Neural cell (in vitro differentiated cells): Measurements from ENCODE around the gene BTG2. TPM values are rescaled to one million over a fixed set of nuclear protein-coding genes. Genes with fewer than 3 reads are reported as not detected.

ENCODE experiments used
- H2AFZ ChIP-seq: fragments of 200-600, 300-800 bp; sonication (generic), shearing (Covaris generic); 2 replicates; pipeline ENCODE4 v1.6.0; 2014; ENCODE audit warnings: low read depth, mild to moderate bottlenecking, antibody characterized with exemption, low read length, moderate library complexity
- H3F3A ChIP-seq: fragments of 200-600 bp; shearing (Covaris generic); 2 replicates; pipeline ENCODE4 v1.6.1; 2016; ENCODE audit warnings: mild to moderate bottlenecking, moderate library complexity, mixed read lengths, antibody characterized with exemption, low read length; ENCODE audit not compliant: insufficient read depth, poor library complexity, severe bottlenecking
- H3K27ac ChIP-seq: fragments of 200-600, 300-800 bp; sonication (generic), shearing (Covaris generic); 2 replicates; pipeline ENCODE4 v1.5.1; 2014; ENCODE audit warnings: mild to moderate bottlenecking, low read length, moderate library complexity
- H3K27me3 ChIP-seq: fragments of 300-800, 200-600 bp; sonication (generic), shearing (Covaris generic); 2 replicates; pipeline ENCODE4 v1.6.0; 2014; ENCODE audit warnings: mild to moderate bottlenecking, low read depth, low read length, moderate library complexity; ENCODE audit not compliant: insufficient read depth
- H3K36me3 ChIP-seq: fragments of 300-800, 200-600 bp; sonication (generic), shearing (Covaris generic); 2 replicates; pipeline ENCODE4 v1.5.1; 2014; ENCODE audit warnings: mild to moderate bottlenecking, antibody characterized with exemption, low read length, moderate library complexity; ENCODE audit not compliant: insufficient read depth
- H3K4me2 ChIP-seq: fragments of 300-800, 200-600 bp; sonication (generic), shearing (Covaris generic); 2 replicates; pipeline ENCODE4 v1.6.0; 2014; ENCODE audit warnings: mild to moderate bottlenecking, low read length
- H3K4me3 ChIP-seq: fragments of 300-800, 200-600 bp; sonication (generic), shearing (Covaris generic); 2 replicates; pipeline ENCODE4 v1.5.1; 2014; ENCODE audit warnings: mild to moderate bottlenecking, low read length, moderate library complexity
- H3K79me2 ChIP-seq: fragments of 200-600 bp; shearing (Covaris generic); replicated peaks from 2 replicates; pipeline ENCODE4 v1.6.0; 2014; ENCODE audit warnings: mild to moderate bottlenecking, low read length, moderate library complexity; ENCODE audit not compliant: insufficient read depth
- H3K9ac ChIP-seq: fragments of 300-800, 200-600 bp; sonication (generic), shearing (Covaris generic); 2 replicates; pipeline ENCODE4 v1.6.1; 2016; ENCODE audit warnings: mild to moderate bottlenecking, low read length, mixed read lengths
- H3K9me2 ChIP-seq: fragments of 200-600 bp; shearing (Covaris generic); 2 replicates; pipeline ENCODE4 v1.6.1; 2016; ENCODE audit warnings: mild to moderate bottlenecking, low read length, mixed read lengths; ENCODE audit not compliant: insufficient read depth
- H3K9me3 ChIP-seq: fragments of 200-600, 300-800 bp; sonication (generic), shearing (Covaris generic); 2 replicates; pipeline ENCODE4 v1.6.1; 2016; ENCODE audit warnings: mild to moderate bottlenecking, mixed run types, low read length, moderate library complexity, mixed read lengths
- H4K20me1 ChIP-seq: fragments of 200-600 bp; shearing (Covaris generic); 2 replicates; pipeline ENCODE4 v1.6.1; 2016; ENCODE audit warnings: mild to moderate bottlenecking, mixed run types; ENCODE audit not compliant: insufficient read depth
- CTCF ChIP-seq: fragments of 450-650 bp; IDR thresholded peaks from 2 replicates; pipeline ENCODE4 v1.5.1; 2014; ENCODE audit warnings: antibody characterized with exemption, mild to moderate bottlenecking, moderate library complexity; ENCODE audit not compliant: poor library complexity, severe bottlenecking
- EP300 ChIP-seq: fragments of 450-650 bp; conservative IDR thresholded peaks from 2 replicates; pipeline ENCODE4 v1.6.1; 2014; ENCODE audit warnings: antibody characterized with exemption, mild to moderate bottlenecking, moderate library complexity; ENCODE audit not compliant: poor library complexity, severe bottlenecking
- EZH2 ChIP-seq: fragments of 200-600, 300-800 bp; shearing (Covaris generic), sonication (generic); IDR thresholded peaks from 2 replicates; pipeline ENCODE4 v1.6.1; 2014; ENCODE audit warnings: antibody characterized with exemption, low read length, borderline replicate concordance, mild to moderate bottlenecking; ENCODE audit not compliant: insufficient read depth, poor library complexity, severe bottlenecking
- MXI1 ChIP-seq: fragments of 450-650 bp; conservative IDR thresholded peaks from 2 replicates; pipeline ENCODE4 v1.6.1; 2014; ENCODE audit warnings: antibody characterized with exemption, mild to moderate bottlenecking; ENCODE audit not compliant: poor library complexity, severe bottlenecking
- POLR2AphosphoS5 ChIP-seq: IDR thresholded peaks from 2 replicates; pipeline ENCODE4 v1.6.1; 2012
- RAD21 ChIP-seq: fragments of 450-650 bp; conservative IDR thresholded peaks from 2 replicates; pipeline ENCODE4 v1.6.1; 2014; ENCODE audit warnings: antibody characterized with exemption, mild to moderate bottlenecking, moderate library complexity
- SMC3 ChIP-seq: fragments of 450-650 bp; conservative IDR thresholded peaks from 2 replicates; pipeline ENCODE4 v1.6.1; 2014; ENCODE audit warnings: antibody characterized with exemption, mild to moderate bottlenecking, moderate library complexity; ENCODE audit not compliant: poor library complexity
- TAF1 ChIP-seq: IDR thresholded peaks from 2 replicates; pipeline ENCODE4 v1.6.1; 2012; ENCODE audit warnings: low read depth
- polyA plus RNA-seq: library from polyadenylated mRNA; depleted of rRNA; stranded (reverse); fragments of >200 nt; gene quantifications from 2 replicates; pipeline ENCODE4 v1.2.3, GENCODE V29; 2014
- TF ChIP-seq, protein P1 (sequence below): IDR thresholded peaks from 2 replicates; pipeline ENCODE4 v1.6.1; 2012; ENCODE audit warnings: borderline replicate concordance

The BTG2 gene
- polyA plus RNA-seq, 1 donor from 2014 or later = 4.1 TPM

DNA sequence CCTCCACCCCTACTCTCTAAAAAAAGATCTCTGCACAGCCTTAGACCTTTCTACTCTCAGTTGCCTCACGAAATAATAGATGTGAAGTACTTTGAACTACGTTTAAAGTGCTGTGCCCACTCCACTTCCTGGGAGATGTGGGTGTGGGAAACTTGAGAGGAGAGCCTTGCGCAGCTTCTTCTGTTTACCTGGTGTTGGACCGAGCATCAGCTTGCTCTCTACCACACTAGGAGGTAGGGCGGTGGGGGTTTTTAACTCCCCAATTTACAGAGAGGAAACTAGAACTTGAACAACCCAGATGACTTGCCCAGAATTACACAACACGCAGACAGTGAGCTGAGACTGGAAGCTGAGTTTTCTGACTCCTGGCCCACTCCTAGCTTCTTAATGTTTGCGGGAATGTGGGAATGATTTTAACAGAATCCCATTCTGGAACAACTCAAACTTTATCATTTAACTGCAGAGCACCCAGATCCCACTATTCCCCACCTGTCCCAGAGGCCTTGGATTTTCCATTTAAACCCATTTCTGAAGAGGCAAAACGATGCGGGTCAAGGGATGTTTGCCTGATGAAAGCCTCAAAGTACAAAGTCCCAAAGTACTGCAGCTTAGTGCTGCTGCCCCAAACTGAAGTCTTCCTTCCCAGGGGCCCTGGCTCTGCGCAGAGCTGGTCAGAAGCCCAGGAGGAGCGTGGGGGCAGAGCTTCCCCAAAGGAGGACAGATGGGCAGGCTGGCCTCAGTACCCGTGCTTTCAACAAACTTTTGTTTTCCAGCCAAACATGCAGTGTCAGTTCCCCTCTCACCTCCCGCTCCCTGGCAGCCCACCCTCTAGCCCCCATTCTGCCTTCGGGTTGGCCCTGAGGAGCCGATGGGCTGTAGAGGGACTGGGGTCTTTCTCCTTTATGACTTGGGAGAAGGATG, 19.0 kb downstream of the BTG2 start:
- Histone ChIP-seq H3K9me3 (no peaks in the 10 kb centered on the region), H3K4me3 (no peak overlapping the region), H3K4me2 (no peak overlapping the region), H3K27me3 (no peaks in the 10 kb centered on the region), H3K79me2 (no peaks in the 10 kb centered on the region), H3F3A (peaks cover 4% of the 10 kb centered on the region), H3K9me2 (no peaks in the 10 kb centered on the region), H2AFZ (no peak overlapping the region), H3K9ac (no peak overlapping the region), H3K36me3 (no peaks in the 10 kb centered on the region), H4K20me1 (no peaks in the 10 kb centered on the region), H3K27ac (no peak overlapping the region)
- no peak for TF ChIP-seq EZH2
- no peak for TF ChIP-seq POLR2AphosphoS5
- no peak for TF ChIP-seq CTCF
- TF ChIP-seq RAD21 = no peak
- TF ChIP-seq, protein P1, sequence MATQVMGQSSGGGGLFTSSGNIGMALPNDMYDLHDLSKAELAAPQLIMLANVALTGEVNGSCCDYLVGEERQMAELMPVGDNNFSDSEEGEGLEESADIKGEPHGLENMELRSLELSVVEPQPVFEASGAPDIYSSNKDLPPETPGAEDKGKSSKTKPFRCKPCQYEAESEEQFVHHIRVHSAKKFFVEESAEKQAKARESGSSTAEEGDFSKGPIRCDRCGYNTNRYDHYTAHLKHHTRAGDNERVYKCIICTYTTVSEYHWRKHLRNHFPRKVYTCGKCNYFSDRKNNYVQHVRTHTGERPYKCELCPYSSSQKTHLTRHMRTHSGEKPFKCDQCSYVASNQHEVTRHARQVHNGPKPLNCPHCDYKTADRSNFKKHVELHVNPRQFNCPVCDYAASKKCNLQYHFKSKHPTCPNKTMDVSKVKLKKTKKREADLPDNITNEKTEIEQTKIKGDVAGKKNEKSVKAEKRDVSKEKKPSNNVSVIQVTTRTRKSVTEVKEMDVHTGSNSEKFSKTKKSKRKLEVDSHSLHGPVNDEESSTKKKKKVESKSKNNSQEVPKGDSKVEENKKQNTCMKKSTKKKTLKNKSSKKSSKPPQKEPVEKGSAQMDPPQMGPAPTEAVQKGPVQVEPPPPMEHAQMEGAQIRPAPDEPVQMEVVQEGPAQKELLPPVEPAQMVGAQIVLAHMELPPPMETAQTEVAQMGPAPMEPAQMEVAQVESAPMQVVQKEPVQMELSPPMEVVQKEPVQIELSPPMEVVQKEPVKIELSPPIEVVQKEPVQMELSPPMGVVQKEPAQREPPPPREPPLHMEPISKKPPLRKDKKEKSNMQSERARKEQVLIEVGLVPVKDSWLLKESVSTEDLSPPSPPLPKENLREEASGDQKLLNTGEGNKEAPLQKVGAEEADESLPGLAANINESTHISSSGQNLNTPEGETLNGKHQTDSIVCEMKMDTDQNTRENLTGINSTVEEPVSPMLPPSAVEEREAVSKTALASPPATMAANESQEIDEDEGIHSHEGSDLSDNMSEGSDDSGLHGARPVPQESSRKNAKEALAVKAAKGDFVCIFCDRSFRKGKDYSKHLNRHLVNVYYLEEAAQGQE = no peak
- TF ChIP-seq SMC3 = no peak
- no peak for TF ChIP-seq EP300
- no peak for TF ChIP-seq MXI1
- no peak for TF ChIP-seq TAF1

GRCh38 chr1:203325026-203325417, 19.7 kb downstream of the BTG2 start:
- Histone ChIP-seq H3F3A (peaks cover 4% of the 10 kb centered on the region), H3K36me3 (no peaks in the 10 kb centered on the region), H3K9me2 (no peaks in the 10 kb centered on the region), H3K9me3 (no peaks in the 10 kb centered on the region), H3K9ac (no peak overlapping the region), H3K4me2 (no peak overlapping the region), H3K79me2 (no peaks in the 10 kb centered on the region), H3K4me3 (no peak overlapping the region), H3K27me3 (no peaks in the 10 kb centered on the region), H3K27ac (no peak overlapping the region), H4K20me1 (no peaks in the 10 kb centered on the region), H2AFZ (no peak overlapping the region)
- TF ChIP-seq MXI1 = no peak
- no peak for TF ChIP-seq POLR2AphosphoS5
- TF ChIP-seq CTCF = no peak
- TF ChIP-seq RAD21 = no peak
- no peak for TF ChIP-seq TAF1
- TF ChIP-seq, protein P1 = no peak
- TF ChIP-seq SMC3 = no peak
